Bronchial epithelial cell (primary cell): ENCODE data around the gene EPHB1. TPM values are rescaled to one million over a fixed set of nuclear protein-coding genes. Genes with fewer than 3 reads are reported as not detected.
"Not testable (repeated sequence)": the region's sequence is repeated elsewhere in the genome, so short reads cannot be mapped to it uniquely, and the experiment has no call there.

ENCODE experiments used
- DNase-seq: peaks from one replicate; pipeline ENCODE4 v3.0.0-alpha.2; 2010; ENCODE audit warnings: low read depth
- FAIRE-seq: peaks from 2 replicates; lab custom pipeline; 2011; peaks lifted over from hg19 to GRCh38; lab: Jason Lieb, UNC
- H3K27me3 ChIP-seq: 2 replicates; pipeline ENCODE4 v1.5.1; 2011; ENCODE audit warnings: low read length; ENCODE audit not compliant: control insufficient read depth, insufficient read depth
- H3K36me3 ChIP-seq: 2 replicates; pipeline ENCODE4 v1.5.1; 2011; ENCODE audit warnings: low read length; ENCODE audit not compliant: control insufficient read depth, insufficient read depth
- H3K4me3 ChIP-seq: 2 replicates; pipeline ENCODE4 v1.5.1; 2011; ENCODE audit warnings: mild to moderate bottlenecking, low read depth, low read length, control low read depth
- CTCF ChIP-seq: IDR thresholded peaks from 2 replicates; pipeline ENCODE4 v1.5.1; 2011; ENCODE audit warnings: mild to moderate bottlenecking, moderate library complexity, low read length, control low read depth, inconsistent platforms; ENCODE audit not compliant: insufficient read depth, severe bottlenecking
- total RNA-seq: library from RNA; depleted of rRNA; stranded (reverse); fragments of >200 nt; gene quantifications from 2 replicates; pipeline ENCODE4 v1.2.1, GENCODE V29; 2014

EPHB1 gene
- total RNA-seq, 1 donor from 2014 or later: under 0.01 TPM

- Histone ChIP-seq H3K4me3 (no peak overlapping the region), H3K36me3 (no peaks in the 10 kb centered on the region), H3K27me3 (no peaks in the 10 kb centered on the region)
- TF ChIP-seq CTCF: no peak
- DNase-seq (no peak), FAIRE-seq (no peak)
Measured at GRCh38 chr3:134769287-134769868, 25.7 kb upstream of the EPHB1 start.

- no peak for FAIRE-seq
- TF ChIP-seq CTCF: no peak
- H3K4me3 ChIP-seq: no peak overlapping the region
Measured at GRCh38 chr3:134772011-134772410, 23.0 kb upstream of the EPHB1 start.

GRCh38 chr3:134772591-134772990, 22.5 kb upstream of the EPHB1 start:
- Histone ChIP-seq H3K4me3 (no peak overlapping the region), H3K27me3 (no peaks in the 10 kb centered on the region), H3K36me3 (no peaks in the 10 kb centered on the region)
- TF ChIP-seq CTCF: no peak
- FAIRE-seq: no peak
- DNase-seq: no peak

More at GRCh38 chr3:134772011-134772410, 23.0 kb upstream of the EPHB1 start:
- DNase-seq: no peak
- no peaks in the 10 kb centered on the region for H3K27me3 ChIP-seq
- no peaks in the 10 kb centered on the region for H3K36me3 ChIP-seq

DNA sequence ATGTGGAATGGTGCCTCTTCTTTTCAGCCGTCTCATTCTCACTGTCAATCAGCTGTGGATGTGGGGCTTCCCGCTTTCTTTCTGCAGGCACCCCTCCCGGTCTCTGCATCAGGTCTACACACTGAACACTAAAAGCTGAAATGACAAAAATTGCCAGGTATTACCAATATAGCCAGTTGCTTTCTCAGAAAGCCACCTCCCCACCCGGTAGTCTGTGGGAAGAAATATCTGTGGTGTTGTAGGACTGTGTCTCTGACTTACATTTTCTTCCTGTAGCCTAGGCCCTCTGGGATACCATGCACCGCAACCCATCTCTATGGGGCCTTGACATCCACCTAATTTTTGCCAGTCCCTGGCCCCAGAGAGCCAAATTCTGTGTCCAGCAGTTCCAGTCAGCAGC, 19.2 kb upstream of the EPHB1 start:
- Histone ChIP-seq H3K36me3 (no peaks in the 10 kb centered on the region), H3K27me3 (no peaks in the 10 kb centered on the region), H3K4me3 (no peak overlapping the region)
- FAIRE-seq (no peak), DNase-seq (no peak)
- no peak for TF ChIP-seq CTCF

- Histone ChIP-seq H3K4me3 (no peak overlapping the region), H3K36me3 (no peaks in the 10 kb centered on the region), H3K27me3 (no peaks in the 10 kb centered on the region)
- no peak for TF ChIP-seq CTCF
- DNase-seq: no peak
- FAIRE-seq: no peak
Measured at GRCh38 chr3:134776518-134776917, 18.5 kb upstream of the EPHB1 start.

- Histone ChIP-seq H3K4me3 (no peak overlapping the region), H3K36me3 (no peaks in the 10 kb centered on the region), H3K27me3 (no peaks in the 10 kb centered on the region)
- no peak for TF ChIP-seq CTCF
- no peak for DNase-seq
- FAIRE-seq: no peak
Measured at GRCh38 chr3:134777341-134777740, 17.7 kb upstream of the EPHB1 start.

DNA sequence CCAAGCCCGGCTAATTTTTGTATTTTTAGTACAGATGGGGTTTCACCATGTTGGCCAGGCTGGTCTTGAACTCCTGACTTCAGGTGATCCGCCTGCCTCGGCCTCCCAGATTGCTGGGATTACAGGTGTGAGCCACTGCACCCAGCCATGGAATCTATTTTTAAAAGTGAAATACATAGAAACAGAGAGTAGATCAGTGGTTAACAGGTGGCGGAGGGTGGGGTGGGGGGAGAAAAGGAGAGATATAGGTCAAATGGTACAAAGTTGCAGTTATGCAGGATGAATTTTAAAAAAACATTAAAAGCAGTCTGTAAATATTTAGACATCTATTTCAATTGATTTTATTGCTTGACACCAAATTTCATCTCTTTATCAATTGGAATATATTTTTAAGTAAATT, 6.8 kb upstream of the EPHB1 start:
- FAIRE-seq, H3K27me3 ChIP-seq, DNase-seq, H3K36me3 ChIP-seq, H3K4me3 ChIP-seq: not testable (repeated sequence)
